ENCODE results near the gene SLC2A2. TPM values are rescaled to one million over a fixed set of nuclear protein-coding genes. Genes with fewer than 3 reads are reported as not detected.

Gene SLC2A2
- total RNA-seq, 4 donors from 2014 or later, result 2.0 TPM; not detected in 3

GRCh38 chr3:171055336-171056178, 29.0 kb upstream of the SLC2A2 start:
- no peak overlapping the region for H3K27ac ChIP-seq
- no peaks in the 10 kb centered on the region for H3K36me3 ChIP-seq
- no peaks in the 10 kb centered on the region for H3K9me3 ChIP-seq
- WGBS, result 81% methylated on average over 4 of the region's 4 CpGs
- no peak for DNase-seq (ENCODE audit: low spot score in 2 of 2)
- H3K4me3 ChIP-seq, result no peak overlapping the region
- no peak for TF ChIP-seq POLR2A (IDR thresholded peaks at IDR 0.05)
- TF ChIP-seq CTCF (IDR thresholded peaks at IDR 0.05), result no peak
- no peak for TF ChIP-seq POLR2AphosphoS5 (IDR thresholded peaks at IDR 0.05)
- no peak for TF ChIP-seq EP300 (IDR thresholded peaks at IDR 0.05)
- H3K4me1 ChIP-seq, result no peaks in the 10 kb centered on the region
- H3K27me3 ChIP-seq, result no peaks in the 10 kb centered on the region

GRCh38 chr3:171054921-171055320, 28.4 kb upstream of the SLC2A2 start:
- H3K27ac ChIP-seq, result no peak overlapping the region
- H3K4me1 ChIP-seq, result no peaks in the 10 kb centered on the region
- H3K9me3 ChIP-seq, result no peaks in the 10 kb centered on the region
- no peak for TF ChIP-seq EP300 (IDR thresholded peaks at IDR 0.05)
- TF ChIP-seq POLR2A (IDR thresholded peaks at IDR 0.05), result no peak
- no peak for TF ChIP-seq CTCF (IDR thresholded peaks at IDR 0.05)
- TF ChIP-seq POLR2AphosphoS5 (IDR thresholded peaks at IDR 0.05), result no peak
- no peak for DNase-seq (ENCODE audit: low spot score in 2 of 2)
- H3K4me3 ChIP-seq, result no peak overlapping the region
- no peaks in the 10 kb centered on the region for H3K27me3 ChIP-seq
- H3K36me3 ChIP-seq, result no peaks in the 10 kb centered on the region

DNA sequence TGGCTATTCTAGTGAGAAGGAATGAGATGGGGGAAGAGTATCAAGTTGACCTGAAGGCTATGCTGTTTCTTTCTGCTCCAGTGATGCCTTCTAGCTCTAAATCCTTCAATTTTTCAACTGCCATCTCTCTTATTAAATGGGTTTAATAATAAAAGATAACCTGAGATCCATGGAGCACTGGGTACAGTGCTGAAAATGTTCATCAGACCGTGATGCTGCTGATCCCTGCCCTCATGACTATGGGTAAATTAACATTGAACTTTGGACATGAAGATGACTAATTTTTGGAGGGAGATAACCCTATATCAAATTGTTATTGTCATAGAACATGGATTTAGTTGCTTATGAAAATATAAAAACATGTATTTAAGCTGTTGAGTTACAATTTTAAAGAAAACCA, 27.7 kb upstream of the SLC2A2 start:
- TF ChIP-seq POLR2AphosphoS5 (IDR thresholded peaks at IDR 0.05), result no peak
- no peak for TF ChIP-seq POLR2A (IDR thresholded peaks at IDR 0.05)
- no peak for TF ChIP-seq CTCF (IDR thresholded peaks at IDR 0.05)
- no peak for TF ChIP-seq EP300 (IDR thresholded peaks at IDR 0.05)
- no peaks in the 10 kb centered on the region for H3K4me1 ChIP-seq
- no peak overlapping the region for H3K4me3 ChIP-seq
- H3K36me3 ChIP-seq, result no peaks in the 10 kb centered on the region
- H3K27me3 ChIP-seq, result no peaks in the 10 kb centered on the region
- H3K27ac ChIP-seq, result no peak overlapping the region
- DNase-seq (ENCODE audit: low spot score in 2 of 2), result no peak
- WGBS, result 85% methylated on average over 1 of the region's 1 CpG
- no peaks in the 10 kb centered on the region for H3K9me3 ChIP-seq

- WGBS, result 32% methylated on average over 6 of the region's 6 CpGs
- Histone ChIP-seq H3K27me3 (no peaks in the 10 kb centered on the region), H3K4me3 (no peak overlapping the region), H3K36me3 (no peaks in the 10 kb centered on the region), H3K27ac (no peak overlapping the region), H3K4me1 (no peaks in the 10 kb centered on the region), H3K9me3 (no peaks in the 10 kb centered on the region)
- no peak for TF ChIP-seq EP300 (IDR thresholded peaks at IDR 0.05)
- peak in 1 of 2 donors; percentile 37 for TF ChIP-seq CTCF (IDR thresholded peaks at IDR 0.05)
- DNase-seq (ENCODE audit: low spot score in 2 of 2), result no peak
These were observed 23.4 kb upstream of the SLC2A2 start for GRCh38 chr3:171049861-171050444.

- Histone ChIP-seq H3K27ac (no peak overlapping the region), H3K27me3 (no peaks in the 10 kb centered on the region), H3K36me3 (no peaks in the 10 kb centered on the region), H3K4me3 (no peak overlapping the region), H3K9me3 (no peaks in the 10 kb centered on the region), H3K4me1 (no peaks in the 10 kb centered on the region)
- 86% methylated on average over 4 of the region's 4 CpGs for WGBS
- TF ChIP-seq CTCF (IDR thresholded peaks at IDR 0.05), result no peak
- TF ChIP-seq POLR2AphosphoS5 (IDR thresholded peaks at IDR 0.05), result no peak
- TF ChIP-seq POLR2A (IDR thresholded peaks at IDR 0.05), result no peak
- TF ChIP-seq EP300 (IDR thresholded peaks at IDR 0.05), result no peak
- DNase-seq (ENCODE audit: low spot score in 2 of 2), result no peak
These were observed 20.2 kb upstream of the SLC2A2 start for GRCh38 chr3:171046760-171047159.

All from suprapubic skin (tissue), 4 donors.